ENCODE data around the gene NSD1. TPM values are rescaled to one million over a fixed set of nuclear protein-coding genes. Genes with fewer than 3 reads are reported as not detected.

The NSD1 gene
- total and polyA plus RNA-seq, 2 of the 8 experiments (the other 6 are each of a cell fraction or from before 2014, with no cell fraction given) = 22.8 to 168 TPM

GRCh38 chr5:177095088-177095669 lies 38.4 kb upstream of the NSD1 start (continued):
- TF ChIP-seq KDM1A (IDR thresholded peaks at IDR 0.05; ENCODE audit: borderline replicate concordance, low read length) = no peak
